Skeletal muscle satellite cell (primary cell): ENCODE data around the gene NUB1.

Experiments used
- H3K27me3 ChIP-seq: 2 replicates; pipeline ENCODE4 v1.7.0; 2013; ENCODE audit warnings: low read length; ENCODE audit not compliant: control insufficient read depth, insufficient read depth
- H3K36me3 ChIP-seq: 2 replicates; pipeline ENCODE4 v1.7.0; 2013; ENCODE audit warnings: mild to moderate bottlenecking, control low read depth, low read length; ENCODE audit not compliant: insufficient read depth
- H3K4me1 ChIP-seq: 2 replicates; pipeline ENCODE4 v1.7.0; 2013; ENCODE audit warnings: low read length; ENCODE audit not compliant: control insufficient read depth, insufficient read depth
- H3K4me2 ChIP-seq: 2 replicates; pipeline ENCODE4 v1.7.0; 2013; ENCODE audit warnings: mild to moderate bottlenecking, low read length
- H3K4me3 ChIP-seq: 2 replicates; pipeline ENCODE4 v1.7.0; 2013; ENCODE audit warnings: low read length
- H3K9ac ChIP-seq: 2 replicates; pipeline ENCODE4 v1.7.0; 2013; ENCODE audit warnings: mild to moderate bottlenecking, low read depth, low read length, moderate library complexity
- H3K9me3 ChIP-seq: replicated peaks from 2 replicates; pipeline ENCODE4 v1.7.0; 2013; ENCODE audit warnings: mild to moderate bottlenecking, control low read depth, low read length

Gene NUB1

DNA sequence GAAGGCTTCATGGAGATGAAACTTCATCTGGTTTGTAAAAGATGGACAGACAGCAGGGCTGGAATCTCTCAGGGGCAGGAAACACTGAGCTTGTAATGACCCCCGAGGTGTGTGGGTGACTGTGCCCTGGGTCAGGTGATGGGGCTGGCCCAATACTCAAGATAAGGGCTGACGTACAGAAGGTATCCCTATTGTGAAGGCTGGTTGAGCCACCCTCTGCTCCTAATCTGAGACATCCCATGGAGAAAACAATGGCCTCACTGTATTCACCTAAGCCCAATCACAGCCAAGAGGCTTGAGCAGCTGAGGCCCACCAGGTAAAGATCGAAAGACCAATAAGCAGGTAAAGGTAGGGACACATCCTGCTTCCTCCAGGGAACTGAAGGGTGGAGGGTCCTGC is 34.8 kb upstream of the NUB1 start:
- Histone ChIP-seq H3K27me3 (peaks cover 36% of the 10 kb centered on the region), H3K4me3 (no peak overlapping the region), H3K4me2 (no peak overlapping the region), H3K9me3 (peaks cover 4% of the 10 kb centered on the region), H3K4me1 (peaks cover 7% of the 10 kb centered on the region), H3K9ac (no peak overlapping the region), H3K36me3 (no peaks in the 10 kb centered on the region)

DNA sequence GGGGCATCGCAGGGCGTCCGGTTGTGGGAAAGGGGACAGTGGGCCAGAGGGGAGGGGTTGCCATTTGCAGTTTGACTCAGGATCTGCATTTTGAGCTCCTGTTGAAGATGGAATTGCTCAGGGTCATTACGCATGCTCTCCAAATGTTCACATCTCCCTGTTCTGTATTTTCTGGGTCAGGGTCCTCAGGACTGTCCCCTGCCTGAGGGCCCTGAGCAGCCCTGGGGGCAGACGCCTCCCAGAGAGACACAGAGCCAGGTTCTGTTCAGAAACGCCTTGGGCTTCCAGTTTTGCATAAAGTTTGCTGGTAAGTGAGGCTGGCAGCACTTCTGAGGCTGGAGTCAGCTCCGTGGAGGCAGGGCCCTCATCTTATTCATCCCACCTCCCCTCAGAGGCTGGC is 34.1 kb upstream of the NUB1 start:
- H3K4me3 ChIP-seq, result no peak overlapping the region
- no peak overlapping the region for H3K4me2 ChIP-seq
- H3K4me1 ChIP-seq, result peaks cover 7% of the 10 kb centered on the region
- H3K36me3 ChIP-seq, result no peaks in the 10 kb centered on the region
- H3K9me3 ChIP-seq, result peaks cover 4% of the 10 kb centered on the region
- no peak overlapping the region for H3K9ac ChIP-seq
- peaks cover 29% of the 10 kb centered on the region for H3K27me3 ChIP-seq

DNA sequence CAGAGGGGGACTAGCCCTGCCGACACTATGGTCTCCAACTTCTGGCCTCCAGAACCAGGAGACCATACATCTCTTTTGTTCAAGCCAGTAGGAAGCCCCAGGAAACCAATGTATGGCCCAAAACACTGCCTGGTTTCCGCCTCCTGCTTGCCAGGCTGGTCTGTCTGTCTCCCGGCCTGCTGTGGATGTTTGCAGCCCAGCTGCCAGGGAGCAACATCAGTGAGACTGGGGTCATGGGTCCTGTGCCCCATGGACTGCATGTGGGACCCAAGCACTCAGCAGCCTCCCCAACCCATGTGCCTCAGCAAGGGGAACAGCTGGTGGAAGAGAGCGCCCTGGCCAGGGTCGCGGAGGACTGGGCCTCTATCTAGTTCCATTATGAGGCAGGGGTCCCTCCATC is 33.4 kb upstream of the NUB1 start:
- Histone ChIP-seq H3K4me1 (peaks cover 6% of the 10 kb centered on the region), H3K9ac (no peak overlapping the region), H3K36me3 (no peaks in the 10 kb centered on the region), H3K27me3 (peaks cover 27% of the 10 kb centered on the region), H3K4me2 (no peak overlapping the region), H3K4me3 (no peak overlapping the region), H3K9me3 (peaks cover 4% of the 10 kb centered on the region)

DNA sequence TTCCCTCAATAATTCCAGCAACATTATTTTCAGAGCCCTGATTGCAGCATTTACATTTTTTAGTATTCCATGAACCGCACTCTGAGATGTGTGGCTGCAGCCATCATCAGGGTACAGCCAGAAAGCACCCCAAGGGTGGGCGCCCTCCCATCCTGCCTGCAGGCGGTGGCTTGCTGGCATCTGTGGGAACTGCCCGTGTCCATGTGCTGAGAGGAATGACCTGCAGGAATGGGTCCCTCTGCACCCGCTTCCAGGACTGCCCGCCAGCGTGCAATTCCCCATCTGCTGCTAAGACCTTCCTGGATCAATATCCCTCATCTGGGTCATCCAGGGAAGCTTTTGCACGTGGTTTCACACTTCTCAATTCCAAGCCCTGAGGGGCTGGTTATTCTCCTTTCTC is 32.8 kb upstream of the NUB1 start:
- Histone ChIP-seq H3K4me1 (peaks cover under 1% of the 10 kb centered on the region), H3K36me3 (no peaks in the 10 kb centered on the region), H3K4me2 (no peak overlapping the region), H3K27me3 (peaks cover 27% of the 10 kb centered on the region), H3K9ac (no peak overlapping the region), H3K4me3 (no peak overlapping the region), H3K9me3 (peaks cover 4% of the 10 kb centered on the region)

DNA sequence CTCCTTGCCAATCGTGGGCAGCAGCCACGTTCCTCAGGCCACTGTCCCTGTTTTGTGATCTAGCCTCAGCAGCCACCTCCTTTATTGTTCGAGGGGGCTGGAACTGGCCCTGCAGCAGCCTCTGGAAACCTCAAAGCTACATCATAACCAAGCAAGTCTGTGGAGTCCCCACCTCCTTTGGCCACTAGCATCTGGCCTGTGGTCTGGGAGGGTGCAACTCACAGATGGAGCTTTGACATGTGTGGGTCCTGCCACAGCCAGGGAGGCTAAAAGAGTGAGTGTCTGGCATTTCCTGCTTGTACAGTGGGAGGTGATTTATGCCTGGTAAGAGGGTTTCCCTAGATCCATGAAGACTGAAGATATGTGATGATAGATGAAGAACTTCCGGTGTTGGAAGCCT is 32.3 kb upstream of the NUB1 start:
- Histone ChIP-seq H3K9me3 (peaks cover 4% of the 10 kb centered on the region), H3K27me3 (peaks cover 27% of the 10 kb centered on the region), H3K36me3 (no peaks in the 10 kb centered on the region), H3K9ac (no peak overlapping the region), H3K4me1 (peaks cover 5% of the 10 kb centered on the region), H3K4me3 (no peak overlapping the region), H3K4me2 (no peak overlapping the region)

DNA sequence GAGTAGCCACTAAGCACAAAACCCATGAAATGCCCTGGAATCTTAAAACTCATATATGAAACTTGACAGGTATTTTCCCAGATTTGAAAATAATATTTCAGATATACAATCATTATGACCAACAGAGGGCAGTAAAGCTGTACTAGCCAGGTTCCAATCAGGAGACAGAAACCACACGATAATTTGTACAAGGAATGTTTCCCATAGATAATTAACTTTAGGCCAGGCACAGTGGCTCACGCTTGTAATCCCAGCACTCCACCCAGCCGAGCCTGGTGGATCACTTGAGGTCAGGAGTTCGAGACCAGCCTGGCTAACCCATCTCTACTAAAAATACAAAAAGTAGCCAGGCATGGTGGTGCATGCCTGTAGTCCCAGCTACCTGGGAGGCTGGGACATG is 31.0 kb upstream of the NUB1 start:
- H3K4me3 ChIP-seq, result no peak overlapping the region
- H3K4me1 ChIP-seq, result peaks cover 7% of the 10 kb centered on the region
- H3K9me3 ChIP-seq, result peaks cover 4% of the 10 kb centered on the region
- no peak overlapping the region for H3K4me2 ChIP-seq
- H3K9ac ChIP-seq, result no peak overlapping the region
- no peaks in the 10 kb centered on the region for H3K36me3 ChIP-seq
- peaks cover 19% of the 10 kb centered on the region for H3K27me3 ChIP-seq

DNA sequence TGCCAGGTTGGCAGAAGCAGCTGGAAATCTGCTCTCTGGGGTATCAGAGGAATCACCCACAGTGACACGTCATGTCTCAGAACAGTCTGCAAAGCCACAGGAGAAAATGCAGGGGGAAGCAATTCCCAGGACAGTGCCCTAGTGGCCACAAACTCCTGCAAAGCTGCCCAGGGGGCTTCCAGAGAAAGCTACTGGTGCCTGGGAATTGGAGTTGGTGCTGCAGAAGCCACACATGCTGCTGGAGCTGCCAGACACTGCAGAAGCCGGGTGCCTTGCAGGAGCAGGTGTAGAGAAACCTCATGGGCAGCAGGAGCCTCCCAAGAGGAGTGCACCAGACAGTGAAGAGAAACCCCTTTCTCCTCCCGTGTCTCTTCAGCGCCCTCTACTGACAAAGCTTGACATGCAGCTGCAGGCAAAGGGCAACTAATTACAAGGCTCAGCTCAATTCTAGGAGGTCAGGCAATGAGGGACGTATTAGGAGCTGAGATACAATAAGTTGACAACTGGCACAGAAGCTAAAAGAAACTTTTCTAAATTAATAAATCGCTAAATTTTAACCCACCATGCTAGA is 30.2 kb upstream of the NUB1 start:
- no peaks in the 10 kb centered on the region for H3K36me3 ChIP-seq

DNA sequence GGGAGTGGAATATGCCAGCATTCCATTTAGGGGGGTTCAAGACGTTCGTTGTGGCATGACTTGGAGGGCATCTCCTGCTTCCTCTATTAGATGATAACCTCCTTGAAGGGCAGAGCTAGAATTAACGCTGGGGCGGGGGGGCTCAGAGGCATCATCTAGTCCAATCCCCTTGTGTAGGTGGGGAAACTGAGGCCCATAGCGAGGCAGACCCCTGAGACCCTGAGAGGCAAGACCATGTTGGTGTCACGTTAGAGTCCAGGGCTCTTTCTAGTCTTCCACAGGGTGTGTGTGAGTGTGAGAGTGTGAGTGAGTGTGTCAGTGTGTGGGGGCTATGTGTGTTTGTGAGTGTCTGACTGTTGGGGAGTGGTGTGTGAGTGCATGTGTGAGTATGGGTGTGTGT is 29.3 kb upstream of the NUB1 start:
- no peak overlapping the region for H3K9ac ChIP-seq
- H3K4me3 ChIP-seq, result no peak overlapping the region
- H3K36me3 ChIP-seq, result no peaks in the 10 kb centered on the region
- H3K4me1 ChIP-seq, result peaks cover 7% of the 10 kb centered on the region
- peaks cover 11% of the 10 kb centered on the region for H3K27me3 ChIP-seq
- H3K4me2 ChIP-seq, result no peak overlapping the region
- H3K9me3 ChIP-seq, result peaks cover 4% of the 10 kb centered on the region

More for the DNA sequence above, 30.2 kb upstream of the NUB1 start:
- H3K9me3 ChIP-seq, result peaks cover 4% of the 10 kb centered on the region
- no peak overlapping the region for H3K4me2 ChIP-seq
- no peak overlapping the region for H3K4me3 ChIP-seq
- no peak overlapping the region for H3K9ac ChIP-seq
- peaks cover 7% of the 10 kb centered on the region for H3K4me1 ChIP-seq
- peaks cover 14% of the 10 kb centered on the region for H3K27me3 ChIP-seq

DNA sequence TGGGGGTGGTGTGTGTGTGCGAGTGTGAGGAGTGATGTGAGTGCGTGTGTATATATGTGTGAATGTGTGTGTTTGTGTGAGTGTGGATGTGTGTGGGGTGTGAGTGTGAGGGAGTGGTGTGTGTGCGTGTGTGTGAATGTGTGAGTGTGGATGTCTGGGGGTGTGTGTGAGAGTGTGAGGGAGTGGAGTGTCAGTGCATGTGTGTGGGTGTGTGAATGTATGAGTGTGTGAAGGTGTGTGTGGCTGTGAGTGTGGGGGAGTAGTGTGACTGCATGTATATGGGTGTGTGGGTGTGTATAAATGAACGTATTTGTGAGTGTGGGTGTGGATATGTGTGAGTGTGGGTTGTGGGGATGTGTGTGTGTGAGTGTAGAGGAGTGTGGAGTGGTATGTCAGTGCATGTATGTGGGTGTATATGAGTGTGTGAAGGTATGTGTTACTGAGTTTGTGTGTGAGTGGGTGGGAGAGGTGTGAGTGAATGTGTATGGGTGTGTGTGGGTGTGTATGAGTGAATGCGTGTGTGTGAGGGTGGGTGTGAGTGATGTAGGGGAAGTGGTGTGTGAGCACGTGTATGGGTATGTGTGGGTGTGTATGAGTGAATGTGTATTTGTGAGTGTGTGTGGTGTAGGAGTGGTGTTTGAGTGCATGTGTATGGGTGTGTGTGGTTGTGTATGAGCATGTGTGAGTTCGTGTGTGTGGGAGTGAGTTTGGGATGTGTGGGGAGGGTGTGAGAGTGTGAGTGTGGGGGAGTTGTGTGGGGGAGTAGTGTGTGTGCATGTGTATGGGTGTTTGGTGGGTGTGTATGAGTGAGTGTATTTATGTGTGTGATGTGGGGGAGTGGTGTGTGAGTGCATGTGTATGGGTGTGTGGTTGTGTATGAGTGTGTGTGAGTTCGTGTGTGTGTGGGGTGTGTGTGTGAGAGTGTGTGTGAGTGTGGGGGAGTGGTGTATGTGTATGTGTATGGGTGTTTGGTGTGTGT is 28.5 kb upstream of the NUB1 start:
- H3K36me3 ChIP-seq, result no peaks in the 10 kb centered on the region

DNA sequence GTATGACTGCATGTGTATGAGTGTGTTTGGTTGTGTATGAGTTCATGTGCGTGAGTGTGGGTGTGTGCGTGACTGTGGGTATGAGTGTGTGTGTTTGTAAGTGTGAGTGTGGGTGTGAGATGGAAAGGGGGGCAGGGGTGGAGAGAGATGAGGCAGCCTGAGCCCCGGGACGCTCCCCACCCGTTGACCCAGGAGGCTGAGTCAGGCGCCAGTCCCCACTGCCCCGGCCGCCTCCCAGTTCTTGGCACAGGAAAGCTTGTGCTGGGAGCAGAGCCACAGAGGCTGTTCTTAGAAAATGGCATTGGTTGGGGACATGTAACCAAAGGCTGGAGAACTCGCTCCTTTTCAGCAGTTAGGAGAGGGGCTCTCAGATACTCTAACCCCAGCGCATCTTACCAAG is 27.8 kb upstream of the NUB1 start:
- Histone ChIP-seq H3K4me1 (peaks cover 7% of the 10 kb centered on the region), H3K4me2 (peak overlapping the region; percentile 42), H3K36me3 (no peaks in the 10 kb centered on the region), H3K9me3 (peaks cover 4% of the 10 kb centered on the region), H3K27me3 (peaks cover 12% of the 10 kb centered on the region), H3K9ac (no peak overlapping the region), H3K4me3 (no peak overlapping the region)

More for the DNA sequence above, 28.5 kb upstream of the NUB1 start:
- peaks cover 7% of the 10 kb centered on the region for H3K4me1 ChIP-seq
- no peak overlapping the region for H3K4me2 ChIP-seq
- no peak overlapping the region for H3K9ac ChIP-seq
- peaks cover 4% of the 10 kb centered on the region for H3K9me3 ChIP-seq
- H3K27me3 ChIP-seq, result peaks cover 11% of the 10 kb centered on the region
- no peak overlapping the region for H3K4me3 ChIP-seq

DNA sequence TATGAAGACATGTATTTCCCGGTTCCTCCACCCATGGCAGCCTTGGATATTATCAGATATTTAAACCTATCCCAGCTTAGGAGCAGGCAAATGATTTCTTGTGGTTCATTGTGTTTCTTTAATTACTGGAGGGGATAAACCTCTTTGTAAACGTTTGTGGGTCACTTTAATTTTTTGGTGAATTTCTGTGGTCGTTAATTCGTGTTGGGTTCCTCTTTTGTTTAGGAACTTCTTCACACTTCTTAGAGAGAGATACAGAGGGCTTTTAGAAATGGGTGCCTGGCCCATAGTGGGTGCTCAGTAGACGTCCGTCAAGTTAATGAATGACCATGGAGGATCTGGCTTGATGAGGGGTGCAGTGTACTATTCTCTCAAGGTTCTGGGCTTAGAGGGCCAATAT is 27.2 kb upstream of the NUB1 start:
- no peak overlapping the region for H3K4me3 ChIP-seq
- peaks cover 15% of the 10 kb centered on the region for H3K27me3 ChIP-seq
- peak overlapping the region; percentile 42 for H3K4me2 ChIP-seq
- H3K9ac ChIP-seq, result no peak overlapping the region
- H3K4me1 ChIP-seq, result peaks cover 7% of the 10 kb centered on the region
- no peaks in the 10 kb centered on the region for H3K36me3 ChIP-seq
- peaks cover 9% of the 10 kb centered on the region for H3K9me3 ChIP-seq
